ENCODE results near the gene GJC2.

GJC2 gene

DNA sequence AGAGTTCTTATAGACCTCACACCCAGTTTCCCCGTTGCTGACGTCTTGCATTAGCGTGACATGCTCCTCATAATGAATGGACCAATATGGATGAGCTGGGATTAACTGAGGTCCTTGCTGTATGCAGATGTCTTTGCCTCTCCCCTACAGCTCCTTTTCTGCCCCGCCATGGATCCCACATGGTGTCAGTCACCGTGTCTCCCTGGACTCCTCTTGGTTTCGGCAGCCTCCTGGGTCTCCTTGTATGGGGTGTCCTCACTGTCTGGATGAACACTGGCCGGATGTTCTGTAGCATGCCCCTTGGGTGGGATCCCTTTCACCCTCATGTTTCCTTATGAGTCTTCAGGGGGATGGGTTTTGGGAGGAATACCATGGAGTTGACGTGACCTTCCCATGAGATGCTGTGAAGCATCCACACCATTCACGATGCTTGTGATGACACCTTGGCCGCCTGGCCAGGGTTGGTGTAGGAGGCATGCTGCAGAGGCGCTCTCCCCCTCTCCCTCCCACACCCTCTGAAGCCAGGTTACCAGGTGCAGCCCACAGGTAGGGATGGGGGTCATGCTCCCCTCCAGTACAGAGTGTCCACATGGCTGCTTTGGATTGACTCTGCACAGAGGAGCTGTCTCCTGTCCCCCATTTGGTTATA is 4.4 kb downstream of the GJC2 start:
- no peak overlapping the region for H3K4me3 ChIP-seq (ENCODE audit: low read depth, low read length)
- peaks cover 8% of the 10 kb centered on the region for H3K27me3 ChIP-seq (ENCODE audit: control insufficient read depth, insufficient read depth, low read length)
- no peaks in the 10 kb centered on the region for H3K9me3 ChIP-seq (ENCODE audit: control insufficient read depth, insufficient read depth, low read length)
- H3K4me1 ChIP-seq (ENCODE audit: control insufficient read depth, insufficient read depth, low read length) = peaks cover 3% of the 10 kb centered on the region; the same call in 1 of the 2 replicates
- no peak overlapping the region for H3K9ac ChIP-seq (ENCODE audit: low read depth, low read length)
- no peak overlapping the region for H3K27ac ChIP-seq (ENCODE audit: low read depth, low read length)
- no peaks in the 10 kb centered on the region for H3K36me3 ChIP-seq (ENCODE audit: control insufficient read depth, insufficient read depth, low read length)

DNA sequence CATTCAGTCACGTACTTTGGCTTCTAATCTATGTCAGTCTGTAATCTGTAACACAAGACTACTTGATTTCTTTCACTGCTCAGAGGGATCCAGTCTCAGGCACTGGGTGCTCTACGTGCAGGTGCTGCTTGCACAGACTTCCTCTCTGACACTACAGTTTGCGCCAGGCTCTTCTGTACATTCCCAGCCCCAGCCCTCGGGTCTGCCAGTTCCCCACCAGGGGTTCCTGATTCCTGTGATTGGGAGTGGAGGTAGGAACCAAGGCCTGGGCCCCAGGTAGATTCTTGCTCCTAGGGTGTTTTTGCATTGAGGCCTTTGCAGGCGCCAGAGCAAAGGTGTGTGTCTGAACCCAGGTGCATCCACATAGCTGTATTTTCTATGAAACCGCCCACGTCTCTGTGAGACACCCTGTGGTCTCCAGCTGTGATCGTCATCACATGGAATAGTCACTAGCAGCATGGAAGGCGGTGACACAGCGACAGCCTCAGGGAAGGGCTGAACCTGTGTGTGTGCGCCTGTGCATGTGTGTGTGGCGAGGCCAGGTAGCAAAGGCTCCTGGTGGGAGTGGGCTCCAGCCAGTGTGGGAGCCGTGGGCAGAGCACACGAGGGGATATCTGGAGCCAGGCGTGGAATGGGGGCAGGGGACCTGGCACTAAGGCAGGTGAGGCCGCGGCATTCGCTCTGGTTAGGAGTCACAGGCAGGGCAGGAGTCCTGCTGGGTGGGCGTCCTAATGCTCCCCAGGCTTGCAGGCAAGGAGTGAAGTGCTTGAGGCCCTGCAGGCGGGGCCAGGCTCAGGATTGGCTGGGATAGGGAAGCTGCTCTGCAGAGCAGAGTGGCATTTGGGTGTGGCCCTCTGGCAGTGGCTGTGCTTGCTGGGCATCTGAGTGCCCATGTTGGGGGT is 5.2 kb downstream of the GJC2 start:
- Histone ChIP-seq H3K27ac (ENCODE audit: low read depth, low read length) (no peak overlapping the region), H3K9me3 (ENCODE audit: control insufficient read depth, insufficient read depth, low read length) (no peaks in the 10 kb centered on the region), H3K4me3 (ENCODE audit: low read depth, low read length) (no peak overlapping the region), H3K36me3 (ENCODE audit: control insufficient read depth, insufficient read depth, low read length) (no peaks in the 10 kb centered on the region), H3K9ac (ENCODE audit: low read depth, low read length) (no peak overlapping the region), H3K4me1 (ENCODE audit: control insufficient read depth, insufficient read depth, low read length) (peaks cover under 1% of the 10 kb centered on the region; the same call in 1 of the 2 replicates), H3K27me3 (ENCODE audit: control insufficient read depth, insufficient read depth, low read length) (peaks cover 8% of the 10 kb centered on the region)

DNA sequence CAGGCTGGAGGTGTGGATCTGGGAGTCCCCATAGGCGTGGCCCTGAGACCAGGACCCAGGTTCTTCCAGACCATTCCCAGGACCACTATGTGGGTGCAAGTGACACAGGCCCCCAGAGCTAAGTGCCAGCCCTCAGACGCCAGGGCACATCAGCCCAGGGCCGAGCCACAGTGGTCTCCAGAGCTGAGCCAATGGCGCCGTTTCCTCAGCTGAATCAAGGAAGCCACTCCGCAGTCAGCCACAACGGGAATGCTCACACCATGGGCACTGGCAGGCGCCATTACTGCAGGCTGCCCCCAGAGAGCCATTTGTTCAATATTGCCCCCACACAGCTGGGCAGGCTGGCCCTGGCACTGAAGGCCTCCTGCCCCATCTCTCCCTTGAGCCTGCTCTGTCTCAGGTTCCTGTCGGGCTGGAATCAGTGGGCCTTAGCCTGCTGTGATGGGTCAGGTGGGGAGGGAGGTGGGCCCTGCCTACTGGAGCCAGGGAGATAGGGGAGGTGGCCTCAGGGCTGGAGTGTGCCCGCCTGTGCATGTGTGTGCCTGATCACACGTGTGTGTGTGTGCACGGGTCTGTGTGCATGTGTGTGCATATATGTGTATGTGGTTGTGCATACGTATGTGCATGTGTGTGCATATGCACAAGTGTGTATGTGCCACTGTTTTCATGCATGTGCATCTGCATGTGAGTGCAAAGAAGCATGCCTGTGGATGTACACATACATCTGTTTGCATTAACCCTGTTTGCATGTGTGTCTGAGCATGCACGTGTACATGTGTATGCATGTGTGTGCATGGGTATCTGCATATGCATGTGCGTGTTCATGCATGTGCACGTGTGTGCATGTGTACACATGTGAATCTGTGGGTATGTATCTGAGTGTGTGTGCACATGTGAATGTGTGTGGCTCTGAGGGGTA is 6.1 kb downstream of the GJC2 start:
- H3K4me1 ChIP-seq (ENCODE audit: control insufficient read depth, insufficient read depth, low read length) = no peaks in the 10 kb centered on the region
- H3K36me3 ChIP-seq (ENCODE audit: control insufficient read depth, insufficient read depth, low read length) = no peaks in the 10 kb centered on the region
- H3K4me3 ChIP-seq (ENCODE audit: low read depth, low read length) = no peak overlapping the region
- no peaks in the 10 kb centered on the region for H3K9me3 ChIP-seq (ENCODE audit: control insufficient read depth, insufficient read depth, low read length)
- no peak overlapping the region for H3K9ac ChIP-seq (ENCODE audit: low read depth, low read length)
- no peak overlapping the region for H3K27ac ChIP-seq (ENCODE audit: low read depth, low read length)
- H3K27me3 ChIP-seq (ENCODE audit: control insufficient read depth, insufficient read depth, low read length) = peaks cover 8% of the 10 kb centered on the region

DNA sequence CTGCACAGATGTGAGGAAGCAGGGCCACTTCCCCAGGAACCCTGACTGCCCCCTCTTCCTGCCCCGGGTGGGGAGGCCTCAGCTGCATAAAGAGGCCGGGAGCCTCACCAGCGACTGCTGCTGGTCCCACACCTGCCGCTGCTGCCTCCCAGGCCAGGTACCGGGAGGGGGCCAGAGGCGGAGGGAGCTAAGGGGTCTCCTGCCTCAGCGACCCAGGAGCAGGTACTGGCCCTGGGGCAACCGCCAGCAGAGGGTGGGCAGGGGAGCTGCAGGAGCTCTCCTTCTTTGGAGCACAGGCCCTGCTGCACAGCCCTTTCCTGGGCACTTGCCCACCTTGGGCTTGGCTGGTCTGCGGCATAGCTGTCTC is 6.8 kb downstream of the GJC2 start:
- no peak overlapping the region for H3K27ac ChIP-seq (ENCODE audit: low read depth, low read length)
- H3K9ac ChIP-seq (ENCODE audit: low read depth, low read length) = no peak overlapping the region

DNA sequence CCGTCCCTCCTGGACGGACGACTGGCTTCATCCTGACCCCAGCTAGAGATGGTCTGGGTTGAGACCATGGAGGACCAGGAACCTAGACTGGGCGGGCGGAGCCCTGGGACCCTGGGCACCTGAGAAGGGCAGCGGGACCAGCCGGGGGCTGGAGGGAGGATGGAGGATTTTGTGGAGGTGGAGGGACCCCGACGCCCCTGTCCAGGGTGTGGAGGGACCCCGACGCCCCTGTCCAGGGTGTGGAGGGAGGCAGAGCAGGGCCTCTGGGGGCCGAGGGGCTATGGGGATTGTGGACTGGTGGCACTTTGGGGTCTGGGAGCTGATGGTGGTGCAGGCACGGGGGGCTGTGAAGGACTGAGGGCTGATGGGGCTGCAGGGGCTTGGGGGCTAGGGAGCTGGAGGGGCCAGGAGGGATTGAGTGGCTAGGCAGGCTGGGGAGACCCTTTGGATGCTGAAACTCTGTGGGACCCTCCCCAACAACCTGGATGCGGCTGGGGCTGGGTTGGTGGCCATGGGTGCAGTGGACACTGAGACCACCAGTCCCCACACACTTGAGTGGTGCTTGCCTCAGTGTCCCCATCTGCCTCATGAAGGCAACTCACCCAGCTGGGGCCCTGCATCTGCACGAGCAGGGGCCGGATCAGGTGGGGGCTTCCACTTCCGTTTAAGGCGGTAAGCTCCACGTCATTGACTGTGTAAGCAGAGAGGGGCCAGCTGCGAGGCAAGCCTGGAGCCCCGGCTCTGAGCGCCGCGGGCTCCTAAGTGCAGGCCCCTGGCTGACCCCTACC is 7.4 kb downstream of the GJC2 start:
- H3K36me3 ChIP-seq (ENCODE audit: control insufficient read depth, insufficient read depth, low read length) = no peaks in the 10 kb centered on the region
- no peak overlapping the region for H3K4me3 ChIP-seq (ENCODE audit: low read depth, low read length)
- peaks cover 2% of the 10 kb centered on the region; the same call in 1 of the 2 replicates for H3K4me1 ChIP-seq (ENCODE audit: control insufficient read depth, insufficient read depth, low read length)
- no peak overlapping the region for H3K9ac ChIP-seq (ENCODE audit: low read depth, low read length)
- no peaks in the 10 kb centered on the region for H3K9me3 ChIP-seq (ENCODE audit: control insufficient read depth, insufficient read depth, low read length)
- H3K27ac ChIP-seq (ENCODE audit: low read depth, low read length) = no peak overlapping the region
- peaks cover 10% of the 10 kb centered on the region for H3K27me3 ChIP-seq (ENCODE audit: control insufficient read depth, insufficient read depth, low read length)

More for the DNA sequence above, 6.8 kb downstream of the GJC2 start:
- H3K4me1 ChIP-seq (ENCODE audit: control insufficient read depth, insufficient read depth, low read length) = no peaks in the 10 kb centered on the region
- no peaks in the 10 kb centered on the region for H3K36me3 ChIP-seq (ENCODE audit: control insufficient read depth, insufficient read depth, low read length)
- peaks cover 9% of the 10 kb centered on the region for H3K27me3 ChIP-seq (ENCODE audit: control insufficient read depth, insufficient read depth, low read length)
- no peak overlapping the region for H3K4me3 ChIP-seq (ENCODE audit: low read depth, low read length)
- no peaks in the 10 kb centered on the region for H3K9me3 ChIP-seq (ENCODE audit: control insufficient read depth, insufficient read depth, low read length)

DNA sequence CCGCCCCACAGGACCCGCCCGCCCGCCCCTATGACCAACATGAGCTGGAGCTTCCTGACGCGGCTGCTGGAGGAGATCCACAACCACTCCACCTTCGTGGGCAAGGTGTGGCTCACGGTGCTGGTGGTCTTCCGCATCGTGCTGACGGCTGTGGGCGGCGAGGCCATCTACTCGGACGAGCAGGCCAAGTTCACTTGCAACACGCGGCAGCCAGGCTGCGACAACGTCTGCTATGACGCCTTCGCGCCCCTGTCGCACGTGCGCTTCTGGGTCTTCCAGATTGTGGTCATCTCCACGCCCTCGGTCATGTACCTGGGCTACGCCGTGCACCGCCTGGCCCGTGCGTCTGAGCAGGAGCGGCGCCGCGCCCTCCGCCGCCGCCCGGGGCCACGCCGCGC is 8.0 kb downstream of the GJC2 start:
- no peak overlapping the region for H3K9ac ChIP-seq (ENCODE audit: low read depth, low read length)
- peaks cover 8% of the 10 kb centered on the region; the same call in 1 of the 2 replicates for H3K4me1 ChIP-seq (ENCODE audit: control insufficient read depth, insufficient read depth, low read length)
- H3K4me3 ChIP-seq (ENCODE audit: low read depth, low read length) = no peak overlapping the region
- H3K9me3 ChIP-seq (ENCODE audit: control insufficient read depth, insufficient read depth, low read length) = no peaks in the 10 kb centered on the region
- peaks cover 10% of the 10 kb centered on the region for H3K27me3 ChIP-seq (ENCODE audit: control insufficient read depth, insufficient read depth, low read length)
- H3K27ac ChIP-seq (ENCODE audit: low read depth, low read length) = no peak overlapping the region
- no peaks in the 10 kb centered on the region for H3K36me3 ChIP-seq (ENCODE audit: control insufficient read depth, insufficient read depth, low read length)

DNA sequence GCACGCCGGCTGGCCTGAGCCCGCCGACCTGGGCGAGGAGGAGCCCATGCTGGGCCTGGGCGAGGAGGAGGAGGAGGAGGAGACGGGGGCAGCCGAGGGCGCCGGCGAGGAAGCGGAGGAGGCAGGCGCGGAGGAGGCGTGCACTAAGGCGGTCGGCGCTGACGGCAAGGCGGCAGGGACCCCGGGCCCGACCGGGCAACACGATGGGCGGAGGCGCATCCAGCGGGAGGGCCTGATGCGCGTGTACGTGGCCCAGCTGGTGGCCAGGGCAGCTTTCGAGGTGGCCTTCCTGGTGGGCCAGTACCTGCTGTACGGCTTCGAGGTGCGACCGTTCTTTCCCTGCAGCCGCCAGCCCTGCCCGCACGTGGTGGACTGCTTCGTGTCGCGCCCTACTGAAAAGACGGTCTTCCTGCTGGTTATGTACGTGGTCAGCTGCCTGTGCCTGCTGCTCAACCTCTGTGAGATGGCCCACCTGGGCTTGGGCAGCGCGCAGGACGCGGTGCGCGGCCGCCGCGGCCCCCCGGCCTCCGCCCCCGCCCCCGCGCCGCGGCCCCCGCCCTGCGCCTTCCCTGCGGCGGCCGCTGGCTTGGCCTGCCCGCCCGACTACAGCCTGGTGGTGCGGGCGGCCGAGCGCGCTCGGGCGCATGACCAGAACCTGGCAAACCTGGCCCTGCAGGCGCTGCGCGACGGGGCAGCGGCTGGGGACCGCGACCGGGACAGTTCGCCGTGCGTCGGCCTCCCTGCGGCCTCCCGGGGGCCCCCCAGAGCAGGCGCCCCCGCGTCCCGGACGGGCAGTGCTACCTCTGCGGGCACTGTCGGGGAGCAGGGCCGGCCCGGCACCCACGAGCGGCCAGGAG is 8.6 kb downstream of the GJC2 start:
- H3K4me1 ChIP-seq (ENCODE audit: control insufficient read depth, insufficient read depth, low read length) = peaks cover 11% of the 10 kb centered on the region; the same call in 1 of the 2 replicates

DNA sequence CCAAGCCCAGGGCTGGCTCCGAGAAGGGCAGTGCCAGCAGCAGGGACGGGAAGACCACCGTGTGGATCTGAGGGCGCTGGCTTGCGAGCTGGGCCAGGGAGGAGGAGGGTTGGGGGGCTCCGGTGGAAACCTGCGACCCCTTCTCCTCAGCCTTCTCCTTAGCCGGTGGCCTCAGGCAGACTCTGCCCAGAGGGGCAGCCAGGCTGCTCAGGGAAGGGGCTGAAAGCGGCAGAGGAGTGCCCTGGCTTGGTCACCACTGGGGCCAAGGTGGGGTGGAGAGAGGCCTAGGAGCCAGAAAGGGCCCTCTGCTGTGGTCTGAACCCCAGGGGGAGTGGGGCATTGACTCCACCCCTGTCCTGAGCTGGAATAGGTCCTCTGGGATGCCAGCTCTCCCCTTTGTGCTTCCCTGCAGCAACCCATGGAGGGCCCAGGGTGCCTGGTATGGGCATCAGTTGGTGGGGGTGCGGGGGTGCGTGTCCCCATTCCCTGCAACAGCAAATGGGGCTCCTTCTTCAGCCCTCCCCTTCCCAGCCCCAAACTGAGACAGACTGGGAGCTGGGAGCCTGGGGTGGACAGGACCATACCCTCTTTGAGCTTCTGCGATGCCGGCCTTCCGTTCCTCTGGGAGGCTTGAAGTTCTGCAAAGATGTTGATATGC is 9.4 kb downstream of the GJC2 start:
- H3K9ac ChIP-seq (ENCODE audit: low read depth, low read length) = no peak overlapping the region
- H3K27ac ChIP-seq (ENCODE audit: low read depth, low read length) = no peak overlapping the region
- H3K4me3 ChIP-seq (ENCODE audit: low read depth, low read length) = no peak overlapping the region
- no peaks in the 10 kb centered on the region for H3K9me3 ChIP-seq (ENCODE audit: control insufficient read depth, insufficient read depth, low read length)
- H3K27me3 ChIP-seq (ENCODE audit: control insufficient read depth, insufficient read depth, low read length) = peaks cover 10% of the 10 kb centered on the region
- no peaks in the 10 kb centered on the region for H3K36me3 ChIP-seq (ENCODE audit: control insufficient read depth, insufficient read depth, low read length)
- H3K4me1 ChIP-seq (ENCODE audit: control insufficient read depth, insufficient read depth, low read length) = peaks cover 11% of the 10 kb centered on the region; the same call in 1 of the 2 replicates

More for the DNA sequence above, 8.6 kb downstream of the GJC2 start:
- no peaks in the 10 kb centered on the region for H3K9me3 ChIP-seq (ENCODE audit: control insufficient read depth, insufficient read depth, low read length)
- no peak overlapping the region for H3K9ac ChIP-seq (ENCODE audit: low read depth, low read length)
- H3K27me3 ChIP-seq (ENCODE audit: control insufficient read depth, insufficient read depth, low read length) = peaks cover 10% of the 10 kb centered on the region
- H3K36me3 ChIP-seq (ENCODE audit: control insufficient read depth, insufficient read depth, low read length) = no peaks in the 10 kb centered on the region
- no peak overlapping the region for H3K27ac ChIP-seq (ENCODE audit: low read depth, low read length)
- H3K4me3 ChIP-seq (ENCODE audit: low read depth, low read length) = no peak overlapping the region

DNA sequence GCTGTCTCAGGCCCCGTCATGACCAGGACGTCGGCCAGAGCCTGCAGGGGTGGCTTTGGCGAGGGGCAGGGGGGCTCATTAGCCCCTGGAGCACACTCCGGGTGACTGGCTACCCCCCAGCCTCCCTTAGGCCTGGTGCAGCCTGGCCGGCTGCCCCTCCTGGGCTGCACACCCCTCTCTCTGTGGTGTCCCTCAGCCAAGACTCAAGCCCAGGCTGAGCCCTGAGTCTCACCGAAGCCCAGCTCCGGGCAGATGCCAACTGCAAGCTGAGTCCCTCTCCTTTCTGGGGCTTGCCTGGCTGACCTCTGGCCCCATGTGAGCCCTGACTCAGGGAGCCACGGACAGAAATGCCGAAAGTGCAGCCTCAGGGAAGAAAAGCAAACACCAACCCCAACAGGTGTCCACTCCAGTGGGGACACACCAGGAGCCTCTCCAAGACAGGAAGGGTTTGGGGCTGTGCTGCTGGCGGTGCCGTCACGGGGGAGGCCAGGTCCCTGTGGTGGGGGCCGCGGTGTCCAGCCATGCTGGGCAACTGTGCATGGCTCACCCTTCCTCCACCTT is 10.6 kb downstream of the GJC2 start:
- no peak overlapping the region for H3K27ac ChIP-seq (ENCODE audit: low read depth, low read length)
- no peak overlapping the region for H3K9ac ChIP-seq (ENCODE audit: low read depth, low read length)
- peaks cover 10% of the 10 kb centered on the region for H3K27me3 ChIP-seq (ENCODE audit: control insufficient read depth, insufficient read depth, low read length)
- H3K4me3 ChIP-seq (ENCODE audit: low read depth, low read length) = no peak overlapping the region
- no peaks in the 10 kb centered on the region for H3K36me3 ChIP-seq (ENCODE audit: control insufficient read depth, insufficient read depth, low read length)
- H3K9me3 ChIP-seq (ENCODE audit: control insufficient read depth, insufficient read depth, low read length) = no peaks in the 10 kb centered on the region
- H3K4me1 ChIP-seq (ENCODE audit: control insufficient read depth, insufficient read depth, low read length) = peaks cover 11% of the 10 kb centered on the region; the same call in 1 of the 2 replicates
